Peyer's patch (tissue), 4 donors: ENCODE measurements around the gene SELENON. TPM values are rescaled to one million over a fixed set of nuclear protein-coding genes. Genes with fewer than 3 reads are reported as not detected.
A peak's percentile ranks its signal among the peaks of the same experiment; 100 is the strongest.

ENCODE experiments used
- DNase-seq, 3 donors: peaks; one replicate each; pipeline ENCODE4 v3.0.0-alpha.2; 2017 to 2019
- H3K27ac ChIP-seq, 4 donors: fragments of 200-600 bp; sonication (generic); one replicate each; pipeline ENCODE4 v1.5.1; 2016 to 2019
- H3K27me3 ChIP-seq, 2 donors: fragments of 200-600 bp; sonication (generic); one replicate each; pipeline ENCODE4 v1.5.1; 2019
- H3K36me3 ChIP-seq, 3 donors: fragments of 200-600 bp; sonication (generic); one replicate each; pipeline ENCODE4 v1.5.1; 2016 to 2019
- H3K4me1 ChIP-seq, 4 donors: fragments of 200-600 bp; sonication (generic); one replicate each; pipeline ENCODE4 v1.5.1; 2016 to 2019
- H3K4me3 ChIP-seq, 4 donors: fragments of 200-600 bp; sonication (generic); 1 replicate in 3 of 4; 2 replicates in 1 of 4; pipeline ENCODE4 v1.5.1; 2016 to 2019; ENCODE audit warnings: mild to moderate bottlenecking in 1 of 4
- H3K9me3 ChIP-seq, 4 donors: fragments of 200-600 bp; sonication (generic); one replicate each; pipeline ENCODE4 v1.5.1; 2016 to 2019; ENCODE audit warnings: mild to moderate bottlenecking in 1 of 4
- CTCF ChIP-seq, 6 experiments: fragments of 450-650 bp in 4 of 6; fragments of 200-600 bp in 2 of 6; sonication (generic) in 1 of 6; IDR thresholded peaks; one replicate each; pipeline ENCODE4 v1.5.1; 2017 to 2019; ENCODE audit warnings: antibody characterized with exemption in 6 of 6, mild to moderate bottlenecking in 3 of 6, moderate library complexity in 1 of 6
- POLR2A ChIP-seq, 2 donors: fragments of 450-650 bp; IDR thresholded peaks; one replicate each; pipeline ENCODE4 v1.5.1; 2017; ENCODE audit warnings: antibody characterized with exemption in 2 of 2, mild to moderate bottlenecking in 2 of 2, moderate library complexity in 2 of 2
- total RNA-seq, 4 donors: library from RNA; depleted of rRNA; stranded (reverse); fragments of >200 nt; gene quantifications; one replicate each; pipeline ENCODE4 v1.1.0, GENCODE V29; 2016

Gene SELENON
- total RNA-seq, 4 donors from 2014 or later, result 16.1 to 30.1 (median 22.0) TPM

GRCh38 chr1:25768999-25769398 lies 31.0 kb upstream of the SELENON start:
- H3K4me1 ChIP-seq, result peaks cover 0 to 17% (median under 1%) of the 10 kb centered on the region in 4 donors
- DNase-seq, result no peak

GRCh38 chr1:25769625-25770383 lies 30.2 kb upstream of the SELENON start:
- no peaks in the 10 kb centered on the region for H3K27me3 ChIP-seq
- no peaks in the 10 kb centered on the region for H3K36me3 ChIP-seq
- H3K4me1 ChIP-seq, result peaks cover 0 to 20% (median 6%) of the 10 kb centered on the region in 4 donors
- no peaks in the 10 kb centered on the region for H3K9me3 ChIP-seq
- TF ChIP-seq CTCF (IDR thresholded peaks at IDR 0.05) (no peak), POLR2A (IDR thresholded peaks at IDR 0.05) (no peak)
- no peak overlapping the region for H3K27ac ChIP-seq
- H3K4me3 ChIP-seq, result no peak overlapping the region
- DNase-seq, result no peak

More at GRCh38 chr1:25768999-25769398, 31.0 kb upstream of the SELENON start:
- Histone ChIP-seq H3K4me3 (no peak overlapping the region), H3K27me3 (no peaks in the 10 kb centered on the region), H3K36me3 (no peaks in the 10 kb centered on the region), H3K27ac (no peak overlapping the region), H3K9me3 (no peaks in the 10 kb centered on the region)
- TF ChIP-seq CTCF (IDR thresholded peaks at IDR 0.05), result no peak
- no peak for TF ChIP-seq POLR2A (IDR thresholded peaks at IDR 0.05)

GRCh38 chr1:25770541-25771220 lies 29.3 kb upstream of the SELENON start:
- no peak for TF ChIP-seq CTCF (IDR thresholded peaks at IDR 0.05)
- TF ChIP-seq POLR2A (IDR thresholded peaks at IDR 0.05), result no peak
- Histone ChIP-seq H3K9me3 (no peaks in the 10 kb centered on the region), H3K4me1 (peaks cover 0 to 20% (median 9%) of the 10 kb centered on the region in 4 donors), H3K27ac (no peak overlapping the region), H3K27me3 (no peaks in the 10 kb centered on the region), H3K36me3 (no peaks in the 10 kb centered on the region), H3K4me3 (no peak overlapping the region)
- DNase-seq, result no peak

GRCh38 chr1:25771221-25772114 lies 28.5 kb upstream of the SELENON start:
- TF ChIP-seq POLR2A (IDR thresholded peaks at IDR 0.05) (no peak), CTCF (IDR thresholded peaks at IDR 0.05) (no peak)
- Histone ChIP-seq H3K27ac (no peak overlapping the region), H3K27me3 (no peaks in the 10 kb centered on the region), H3K4me3 (no peak overlapping the region), H3K4me1 (peaks cover 0 to 20% (median 11%) of the 10 kb centered on the region in 4 donors), H3K9me3 (no peaks in the 10 kb centered on the region), H3K36me3 (no peaks in the 10 kb centered on the region)
- DNase-seq, result peak; percentile 22 to 59 (median 59)

- Histone ChIP-seq H3K4me1 (peaks cover 0 to 20% (median 11%) of the 10 kb centered on the region in 4 donors), H3K9me3 (no peaks in the 10 kb centered on the region), H3K4me3 (no peak overlapping the region), H3K27me3 (no peaks in the 10 kb centered on the region), H3K27ac (no peak overlapping the region), H3K36me3 (no peaks in the 10 kb centered on the region)
- TF ChIP-seq POLR2A (IDR thresholded peaks at IDR 0.05) (no peak), CTCF (IDR thresholded peaks at IDR 0.05) (no peak)
- DNase-seq, result no peak
These were observed 27.8 kb upstream of the SELENON start for GRCh38 chr1:25772164-25772563.
